ENCODE measurements around the gene GSG1L2. TPM values are rescaled to one million over a fixed set of nuclear protein-coding genes. Genes with fewer than 3 reads are reported as not detected.

GSG1L2 gene
- polyA plus RNA-seq, 1 donor (not counting 4 experiments of a cell fraction or from before 2014, with no cell fraction given) = not detected

DNA sequence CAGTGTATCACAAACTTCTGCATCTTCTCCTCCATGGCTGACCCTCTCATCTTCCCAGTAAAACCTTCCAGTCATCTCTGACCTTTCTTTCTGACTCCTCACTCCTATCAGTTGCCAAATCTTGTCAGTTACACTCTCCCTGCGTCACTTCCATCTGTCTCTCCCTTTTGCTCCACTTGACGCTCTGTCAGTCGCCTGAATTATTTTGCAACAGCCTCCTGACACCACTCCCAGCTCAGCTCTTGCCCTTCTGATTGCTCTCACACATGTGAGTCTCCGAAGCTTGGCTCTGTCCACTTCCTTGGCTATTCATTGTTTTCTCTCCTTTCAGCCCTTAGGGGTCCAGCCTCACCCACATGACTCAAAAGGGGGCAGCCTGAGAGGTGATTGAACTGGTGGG lies 58.2 kb downstream of the GSG1L2 start:
- Histone ChIP-seq H3K4me1 (ENCODE audit: control insufficient read depth, extremely low read depth, insufficient read depth, low read length) (no peaks in the 10 kb centered on the region), H3K27me3 (ENCODE audit: control insufficient read depth, extremely low read depth, insufficient read depth, low read length) (no peaks in the 10 kb centered on the region), H3K9me3 (ENCODE audit: control insufficient read depth, low read depth, low read length) (no peaks in the 10 kb centered on the region), H3K9me1 (ENCODE audit: control insufficient read depth, extremely low read depth, insufficient read depth, low read length) (no peaks in the 10 kb centered on the region), H3K36me3 (ENCODE audit: control insufficient read depth in 2 of 2, extremely low read depth in 1 of 2, insufficient read depth in 2 of 2, low read length in 2 of 2) (no peaks in the 10 kb centered on the region), H4K20me1 (ENCODE audit: control insufficient read depth, extremely low read depth, insufficient read depth, low read length) (no peaks in the 10 kb centered on the region), H3K79me2 (ENCODE audit: control insufficient read depth, insufficient read depth, low read length) (no peaks in the 10 kb centered on the region), H3K9ac (ENCODE audit: control insufficient read depth, extremely low read depth, insufficient read depth, low read length) (no peak overlapping the region), H2AFZ (ENCODE audit: control insufficient read depth, low read length) (no peak overlapping the region), H3K27ac (ENCODE audit: control insufficient read depth, insufficient read depth, low read length) (no peak overlapping the region), H3K4me2 (ENCODE audit: control insufficient read depth, extremely low read depth, insufficient read depth, low read depth, low read length) (no peak overlapping the region), H3K4me3 (ENCODE audit: control insufficient read depth in 2 of 3, extremely low read depth in 1 of 3, insufficient read depth in 2 of 3, low read depth in 1 of 3, low read length in 3 of 3) (no peak overlapping the region)
- DNase-seq (ENCODE audit: low read depth, low spot score) (no peak), FAIRE-seq (no peak)
- dilution Hi-C loops (cut with MboI; ENCODE audit: extremely low pct_ligation_motif_present, low sequenced_read_pairs) = no loop called here
- TF ChIP-seq, protein P1, sequence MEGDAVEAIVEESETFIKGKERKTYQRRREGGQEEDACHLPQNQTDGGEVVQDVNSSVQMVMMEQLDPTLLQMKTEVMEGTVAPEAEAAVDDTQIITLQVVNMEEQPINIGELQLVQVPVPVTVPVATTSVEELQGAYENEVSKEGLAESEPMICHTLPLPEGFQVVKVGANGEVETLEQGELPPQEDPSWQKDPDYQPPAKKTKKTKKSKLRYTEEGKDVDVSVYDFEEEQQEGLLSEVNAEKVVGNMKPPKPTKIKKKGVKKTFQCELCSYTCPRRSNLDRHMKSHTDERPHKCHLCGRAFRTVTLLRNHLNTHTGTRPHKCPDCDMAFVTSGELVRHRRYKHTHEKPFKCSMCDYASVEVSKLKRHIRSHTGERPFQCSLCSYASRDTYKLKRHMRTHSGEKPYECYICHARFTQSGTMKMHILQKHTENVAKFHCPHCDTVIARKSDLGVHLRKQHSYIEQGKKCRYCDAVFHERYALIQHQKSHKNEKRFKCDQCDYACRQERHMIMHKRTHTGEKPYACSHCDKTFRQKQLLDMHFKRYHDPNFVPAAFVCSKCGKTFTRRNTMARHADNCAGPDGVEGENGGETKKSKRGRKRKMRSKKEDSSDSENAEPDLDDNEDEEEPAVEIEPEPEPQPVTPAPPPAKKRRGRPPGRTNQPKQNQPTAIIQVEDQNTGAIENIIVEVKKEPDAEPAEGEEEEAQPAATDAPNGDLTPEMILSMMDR (optimal IDR thresholded peaks at IDR 0.05 in 1 of 3, IDR thresholded peaks at IDR 0.05 in 1 of 3, conservative IDR thresholded peaks at IDR 0.05 in 1 of 3; ENCODE audit: extremely low read depth in 1 of 3, insufficient read depth in 2 of 3, low read length in 3 of 3) = no peak
- no peak for TF ChIP-seq EZH2 (IDR thresholded peaks at IDR 0.05; ENCODE audit: low read length)

DNA sequence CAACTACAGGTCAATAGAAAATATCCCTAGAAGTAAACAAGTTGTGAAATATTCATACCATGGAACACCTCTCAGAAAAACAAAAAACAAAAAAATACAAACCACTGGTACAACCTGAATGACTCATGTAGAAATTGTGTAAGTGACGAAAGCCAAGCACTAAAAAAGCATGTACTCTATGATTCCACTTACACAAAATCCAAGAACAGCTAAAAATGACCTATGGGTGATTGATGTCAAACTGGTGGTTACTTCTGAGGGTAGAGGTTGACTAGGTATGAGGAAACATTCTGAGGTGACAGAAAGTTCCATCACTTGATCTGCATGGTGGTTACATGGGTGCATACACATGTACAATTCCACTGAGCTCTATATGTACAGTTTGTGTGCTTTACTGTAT lies 61.6 kb downstream of the GSG1L2 start:
- FAIRE-seq (no peak), DNase-seq (ENCODE audit: low read depth, low spot score) (no peak)
- Histone ChIP-seq H4K20me1 (ENCODE audit: control insufficient read depth, extremely low read depth, insufficient read depth, low read length) (no peaks in the 10 kb centered on the region), H3K4me3 (ENCODE audit: control insufficient read depth in 2 of 3, extremely low read depth in 1 of 3, insufficient read depth in 2 of 3, low read depth in 1 of 3, low read length in 3 of 3) (no peak overlapping the region), H3K9me1 (ENCODE audit: control insufficient read depth, extremely low read depth, insufficient read depth, low read length) (no peaks in the 10 kb centered on the region), H3K79me2 (ENCODE audit: control insufficient read depth, insufficient read depth, low read length) (no peaks in the 10 kb centered on the region), H3K9ac (ENCODE audit: control insufficient read depth, extremely low read depth, insufficient read depth, low read length) (no peak overlapping the region), H3K36me3 (ENCODE audit: control insufficient read depth in 2 of 2, extremely low read depth in 1 of 2, insufficient read depth in 2 of 2, low read length in 2 of 2) (no peaks in the 10 kb centered on the region), H3K4me1 (ENCODE audit: control insufficient read depth, extremely low read depth, insufficient read depth, low read length) (no peaks in the 10 kb centered on the region), H3K9me3 (ENCODE audit: control insufficient read depth, low read depth, low read length) (no peaks in the 10 kb centered on the region), H3K27me3 (ENCODE audit: control insufficient read depth, extremely low read depth, insufficient read depth, low read length) (no peaks in the 10 kb centered on the region), H3K27ac (ENCODE audit: control insufficient read depth, insufficient read depth, low read length) (no peak overlapping the region), H3K4me2 (ENCODE audit: control insufficient read depth, extremely low read depth, insufficient read depth, low read depth, low read length) (no peak overlapping the region), H2AFZ (ENCODE audit: control insufficient read depth, low read length) (no peak overlapping the region)
- TF ChIP-seq EZH2 (IDR thresholded peaks at IDR 0.05; ENCODE audit: low read length) = no peak
- dilution Hi-C loops (cut with MboI; ENCODE audit: extremely low pct_ligation_motif_present, low sequenced_read_pairs) = no loop called here

DNA sequence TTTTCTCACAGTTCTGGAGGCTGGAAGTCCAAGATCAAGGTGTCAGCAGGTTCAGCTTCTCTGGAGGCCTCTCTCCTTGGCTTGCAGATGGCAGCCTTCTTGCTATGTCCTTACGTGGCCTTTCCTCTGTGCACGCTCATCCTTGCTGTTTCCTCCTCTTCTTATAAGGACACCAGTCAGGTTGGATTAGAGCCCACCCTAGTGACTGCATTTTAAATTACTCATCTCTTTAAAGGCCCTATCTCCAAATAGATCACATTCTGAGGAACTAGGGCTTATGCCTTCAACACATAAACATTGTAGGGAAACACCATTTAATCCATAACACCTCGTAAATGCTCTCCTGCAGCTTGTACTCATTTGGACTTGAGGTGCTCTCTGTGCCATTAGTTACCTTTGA lies 66.8 kb downstream of the GSG1L2 start:
- Histone ChIP-seq H3K36me3 (ENCODE audit: control insufficient read depth in 2 of 2, extremely low read depth in 1 of 2, insufficient read depth in 2 of 2, low read length in 2 of 2) (no peaks in the 10 kb centered on the region), H3K27ac (ENCODE audit: control insufficient read depth, insufficient read depth, low read length) (no peak overlapping the region), H2AFZ (ENCODE audit: control insufficient read depth, low read length) (no peak overlapping the region), H3K9ac (ENCODE audit: control insufficient read depth, extremely low read depth, insufficient read depth, low read length) (no peak overlapping the region), H3K79me2 (ENCODE audit: control insufficient read depth, insufficient read depth, low read length) (no peaks in the 10 kb centered on the region), H3K9me1 (ENCODE audit: control insufficient read depth, extremely low read depth, insufficient read depth, low read length) (no peaks in the 10 kb centered on the region), H3K4me1 (ENCODE audit: control insufficient read depth, extremely low read depth, insufficient read depth, low read length) (no peaks in the 10 kb centered on the region), H3K4me3 (ENCODE audit: control insufficient read depth in 2 of 3, extremely low read depth in 1 of 3, insufficient read depth in 2 of 3, low read depth in 1 of 3, low read length in 3 of 3) (no peak overlapping the region), H3K9me3 (ENCODE audit: control insufficient read depth, low read depth, low read length) (no peaks in the 10 kb centered on the region), H3K27me3 (ENCODE audit: control insufficient read depth, extremely low read depth, insufficient read depth, low read length) (no peaks in the 10 kb centered on the region), H3K4me2 (ENCODE audit: control insufficient read depth, extremely low read depth, insufficient read depth, low read depth, low read length) (no peak overlapping the region), H4K20me1 (ENCODE audit: control insufficient read depth, extremely low read depth, insufficient read depth, low read length) (no peaks in the 10 kb centered on the region)
- dilution Hi-C loops (cut with MboI; ENCODE audit: extremely low pct_ligation_motif_present, low sequenced_read_pairs) = no loop called here
- no peak for FAIRE-seq
- TF ChIP-seq, protein P1 (optimal IDR thresholded peaks at IDR 0.05 in 1 of 3, IDR thresholded peaks at IDR 0.05 in 1 of 3, conservative IDR thresholded peaks at IDR 0.05 in 1 of 3; ENCODE audit: extremely low read depth in 1 of 3, insufficient read depth in 2 of 3, low read length in 3 of 3) = no peak
- no peak for TF ChIP-seq EZH2 (IDR thresholded peaks at IDR 0.05; ENCODE audit: low read length)
- DNase-seq (ENCODE audit: low read depth, low spot score) = no peak

Measured in keratinocyte (primary cell).